ENCODE data around the gene MT1A. TPM values are rescaled to one million over a fixed set of nuclear protein-coding genes. Genes with fewer than 3 reads are reported as not detected.
A peak's percentile ranks its signal among the peaks of the same experiment; 100 is the strongest.

The MT1A gene
- total and polyA plus RNA-seq, 2 of the 8 experiments (the other 6 are each of a cell fraction or from before 2014, with no cell fraction given), result not detected

DNA sequence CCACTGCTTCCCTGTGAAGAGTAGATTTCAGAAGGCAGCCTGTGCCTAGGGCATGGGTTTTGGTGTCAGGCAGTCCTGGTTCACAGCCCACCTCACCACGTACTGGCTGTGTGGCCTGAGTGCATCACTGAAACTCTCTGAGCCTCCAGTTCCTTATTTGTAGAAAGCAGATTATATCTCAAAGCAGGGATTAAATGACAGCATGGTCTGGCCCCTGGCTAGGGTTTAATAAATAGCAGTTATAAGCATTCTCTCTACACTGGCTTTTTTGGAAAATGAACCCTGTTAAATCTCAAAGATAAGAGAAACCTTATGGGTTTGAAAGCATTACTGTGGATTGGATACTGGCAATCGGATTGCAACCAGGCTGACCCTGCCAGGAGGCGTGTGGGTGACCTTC is 8.9 kb upstream of the MT1A start:
- POLR2A ChIA-PET (ENCODE audit: partially characterized antibody), result interaction anchor here (1.1 to 1.8 kb wide), 5 partner anchors 10 to 52 kb away, joined by 3 to 6 read pairs (median 4); partner anchors contain the start of genes MT1H and MT1X

More for the DNA sequence above, 8.9 kb upstream of the MT1A start:
- Histone ChIP-seq H3K18ac (ENCODE audit: extremely low read depth, low read length) (no peak overlapping the region), H3K4me1 (replicated peaks in 1 of 4; ENCODE audit: control insufficient read depth in 3 of 4, insufficient read depth in 4 of 4, low read length in 3 of 4) (peaks cover 0 to 18% (median 13%) of the 10 kb centered on the region in 4 experiments; a peak in 6 of 7 replicates), H3K56ac (replicated peaks; ENCODE audit: insufficient read length, low read depth, low read length) (no peak overlapping the region), H3K23ac (ENCODE audit: insufficient read length) (no peak overlapping the region), H3K14ac (ENCODE audit: insufficient read length) (no peak overlapping the region), H3K4me2 (ENCODE audit: insufficient read depth in 1 of 2, low read depth in 2 of 2, low read length in 2 of 2) (no peak overlapping the region), H3K79me2 (ENCODE audit: control insufficient read depth in 1 of 2, insufficient read depth in 2 of 2, low read length in 2 of 2) (no peaks in the 10 kb centered on the region), H3K36me3 (ENCODE audit: control insufficient read depth in 2 of 4, insufficient read depth in 4 of 4, low read length in 3 of 4) (no peaks in the 10 kb centered on the region), H4K8ac (ENCODE audit: extremely low read depth, insufficient read depth, low read length) (no peak overlapping the region), H2BK120ac (replicated peaks; ENCODE audit: low read depth, low read length) (no peak overlapping the region), H2BK12ac (ENCODE audit: low read depth, low read length) (peak overlapping the region; percentile 44; the same call in 1 of the 2 replicates), H2BK20ac (ENCODE audit: low read length) (no peak overlapping the region), H3K27me3 (replicated peaks in 1 of 4; ENCODE audit: control insufficient read depth in 3 of 4, extremely low read depth in 1 of 4, insufficient read depth in 3 of 4, low read length in 3 of 4) (peaks cover 87 to 98% (median 96%) of the 10 kb centered on the region in 4 experiments), H3K9me3 (ENCODE audit: insufficient read depth in 2 of 2, low read depth in 1 of 2, low read length in 1 of 2) (no peaks in the 10 kb centered on the region), H4K91ac (replicated peaks; ENCODE audit: insufficient read length, low read length) (no peak overlapping the region), H3K9ac (replicated peaks in 1 of 4; ENCODE audit: extremely low read depth in 1 of 4, low read depth in 3 of 4, low read length in 3 of 4) (no peak overlapping the region), H4K20me1 (replicated peaks in 1 of 2; ENCODE audit: control insufficient read depth in 1 of 2, insufficient read depth in 2 of 2, low read length in 2 of 2) (peaks cover 6 to 18% of the 10 kb centered on the region in 2 experiments), H3K23me2 (ENCODE audit: low read depth, low read length) (peaks cover 9% of the 10 kb centered on the region; the same call in 1 of the 2 replicates), H2BK15ac (ENCODE audit: low read length) (no peak overlapping the region), H3K4ac (replicated peaks; ENCODE audit: insufficient read length, low read depth, low read length) (no peak overlapping the region), H2BK5ac (ENCODE audit: low read depth, low read length) (no peak overlapping the region), H4K5ac (ENCODE audit: insufficient read length, low read depth, low read length) (no peak overlapping the region), H3K79me1 (ENCODE audit: low read depth, low read length) (no peaks in the 10 kb centered on the region), H2AFZ (ENCODE audit: low read length) (no peak overlapping the region), H3K4me3 (ENCODE audit: extremely low read depth in 1 of 4, insufficient read depth in 2 of 4, low read depth in 3 of 4, low read length in 4 of 4) (no peak overlapping the region), H3K27ac (ENCODE audit: low read depth, low read length) (no peak overlapping the region), H2AK5ac (ENCODE audit: low read depth, low read length) (no peak overlapping the region)
- CTCF ChIA-PET (ENCODE audit: partially characterized antibody), result interaction anchor here (1.0 to 3.1 kb wide), 9 partner anchors 12 to 116 kb away, joined by 3 to 12 read pairs (median 4); no protein-coding TSS in a partner anchor
- FAIRE-seq (no peak), DNase-seq (ENCODE audit: low read depth in 1 of 2, low spot score in 2 of 2) (no peak)
- TF ChIP-seq, protein P1, sequence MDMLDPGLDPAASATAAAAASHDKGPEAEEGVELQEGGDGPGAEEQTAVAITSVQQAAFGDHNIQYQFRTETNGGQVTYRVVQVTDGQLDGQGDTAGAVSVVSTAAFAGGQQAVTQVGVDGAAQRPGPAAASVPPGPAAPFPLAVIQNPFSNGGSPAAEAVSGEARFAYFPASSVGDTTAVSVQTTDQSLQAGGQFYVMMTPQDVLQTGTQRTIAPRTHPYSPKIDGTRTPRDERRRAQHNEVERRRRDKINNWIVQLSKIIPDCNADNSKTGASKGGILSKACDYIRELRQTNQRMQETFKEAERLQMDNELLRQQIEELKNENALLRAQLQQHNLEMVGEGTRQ (IDR thresholded peaks at IDR 0.05; ENCODE audit: low read length), result no peak
- no peak for TF ChIP-seq RXRA (IDR thresholded peaks at IDR 0.05; ENCODE audit: insufficient read depth, low read depth, low read length)
- TF ChIP-seq POLR2AphosphoS5 (IDR thresholded peaks at IDR 0.05; ENCODE audit: low read depth, low read length), result no peak
- TF ChIP-seq EZH2 (IDR thresholded peaks at IDR 0.05; ENCODE audit: low read depth, low read length, severe bottlenecking), result peak; percentile 23
- TF ChIP-seq TCF12 (IDR thresholded peaks at IDR 0.05; ENCODE audit: low read depth, low read length), result no peak
- TF ChIP-seq TEAD4 (IDR thresholded peaks at IDR 0.05; ENCODE audit: low read depth, low read length), result no peak
- WGBS, 2 experiments (ENCODE audit: extremely low coverage in 1 of 2, insufficient coverage in 1 of 2, insufficient read length in 1 of 2, insufficient replicate concordance in 2 of 2, low coverage in 1 of 2, low lambda C conversion rate in 2 of 2, missing lambda C conversion rate in 1 of 2), result 61% methylated on average over 3 of the region's 3 CpGs; no CpG with 5 or more reads in 1 of the 2 experiments

All from H1 (cell line).